NCI-H460 (cell line): Measurements from ENCODE around the gene CCL21. TPM values are rescaled to one million over a fixed set of nuclear protein-coding genes. Genes with fewer than 3 reads are reported as not detected.

Experiments
- DNase-seq: peaks from one replicate; pipeline ENCODE4 v3.0.0-alpha.2; 2016; ENCODE audit warnings: low read depth; ENCODE audit errors: extremely low read depth
- total RNA-seq: library from RNA; depleted of rRNA; stranded (reverse); fragments of >200 nt; shearing (Covaris generic); gene quantifications from 2 replicates; pipeline ENCODE4 v1.2.3, GENCODE V29; 2014

Gene CCL21
- total RNA-seq, 1 experiment from 2014 or later, result not detected

- no peak for DNase-seq
Observed at GRCh38 chr9:34709196-34709978, 549 bp downstream of the CCL21 start.

- no peak for DNase-seq
Observed at GRCh38 chr9:34707130-34707529, 2.8 kb downstream of the CCL21 start.

GRCh38 chr9:34701769-34702736 lies 7.9 kb downstream of the CCL21 start:
- peak; percentile 49 for DNase-seq

GRCh38 chr9:34701023-34701768 lies 8.7 kb downstream of the CCL21 start:
- peak; percentile 35 for DNase-seq

- DNase-seq, result no peak
Observed at GRCh38 chr9:34694811-34695210, 15.1 kb downstream of the CCL21 start.

- no peak for DNase-seq
Observed at GRCh38 chr9:34693560-34693959, 16.4 kb downstream of the CCL21 start.

GRCh38 chr9:34691936-34692315 lies 18.0 kb downstream of the CCL21 start:
- no peak for DNase-seq

GRCh38 chr9:34690983-34691935 lies 18.7 kb downstream of the CCL21 start, which contains the start of gene CCL19:
Gene CCL19, minus strand, starts transcription at chr9:34691276. Its CDS starts 137 bp downstream, at chr9:34691139.
- DNase-seq, result no peak

- no peak for DNase-seq
Observed at GRCh38 chr9:34689512-34689911, 20.4 kb downstream of the CCL21 start.

GRCh38 chr9:34689116-34689470 lies 20.8 kb downstream of the CCL21 start:
- DNase-seq, result no peak

GRCh38 chr9:34688329-34689115 lies 21.4 kb downstream of the CCL21 start:
- DNase-seq, result no peak

- no peak for DNase-seq
Observed at GRCh38 chr9:34687276-34688030, 22.5 kb downstream of the CCL21 start.

- no peak for DNase-seq
Observed at GRCh38 chr9:34686732-34687131, 23.2 kb downstream of the CCL21 start.

GRCh38 chr9:34686231-34686630 lies 23.7 kb downstream of the CCL21 start:
- DNase-seq, result no peak

GRCh38 chr9:34685591-34685990 lies 24.3 kb downstream of the CCL21 start:
- no peak for DNase-seq

- no peak for DNase-seq
Observed at GRCh38 chr9:34684816-34685215, 25.1 kb downstream of the CCL21 start.

GRCh38 chr9:34684145-34684544 lies 25.8 kb downstream of the CCL21 start:
- DNase-seq, result no peak

- no peak for DNase-seq
Observed at GRCh38 chr9:34675869-34676268, 34.1 kb downstream of the CCL21 start.
